HG03342 (cell line): ENCODE data around the gene SP100.
"Not testable (repeated sequence)": the region's sequence is repeated elsewhere in the genome, so short reads cannot be mapped to it uniquely, and the experiment has no call there.

Source experiments
- ATAC-seq: cut with Tn5 transposase; IDR thresholded peaks from one replicate; pipeline ENCODE4 v1.9.1; 2021; ENCODE audit warnings: mild to moderate bottlenecking, moderate library complexity; ENCODE audit not compliant: unreplicated experiment

SP100 gene

GRCh38 chr2:230457073-230457768 lies 41.2 kb downstream of the SP100 start:
- ATAC-seq = no peak

GRCh38 chr2:230457793-230458192 lies 41.8 kb downstream of the SP100 start:
- ATAC-seq = no peak

- no peak for ATAC-seq
Measured at GRCh38 chr2:230459216-230459615, 43.2 kb downstream of the SP100 start.

- no peak for ATAC-seq
Measured at GRCh38 chr2:230471074-230471473, 55.1 kb downstream of the SP100 start.

DNA sequence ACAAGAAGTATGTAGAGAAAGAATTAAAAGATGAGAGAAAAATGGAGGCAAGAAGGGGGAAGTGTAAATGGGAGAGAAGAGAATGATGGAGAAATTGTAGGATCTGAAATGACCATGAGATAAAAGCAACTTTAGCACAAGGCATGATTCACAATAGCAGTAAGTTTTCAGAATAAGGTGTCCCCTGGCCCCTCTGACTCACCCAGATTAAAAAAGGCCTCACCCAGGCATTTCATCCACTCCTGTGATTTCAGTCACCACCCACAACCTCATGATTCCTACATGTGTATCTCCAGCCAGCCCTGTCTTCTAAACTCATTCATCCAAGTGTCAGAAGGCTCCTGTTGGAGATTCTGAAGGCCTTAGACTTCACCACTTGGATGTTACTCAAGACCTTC lies 56.6 kb downstream of the SP100 start:
- ATAC-seq = no peak

DNA sequence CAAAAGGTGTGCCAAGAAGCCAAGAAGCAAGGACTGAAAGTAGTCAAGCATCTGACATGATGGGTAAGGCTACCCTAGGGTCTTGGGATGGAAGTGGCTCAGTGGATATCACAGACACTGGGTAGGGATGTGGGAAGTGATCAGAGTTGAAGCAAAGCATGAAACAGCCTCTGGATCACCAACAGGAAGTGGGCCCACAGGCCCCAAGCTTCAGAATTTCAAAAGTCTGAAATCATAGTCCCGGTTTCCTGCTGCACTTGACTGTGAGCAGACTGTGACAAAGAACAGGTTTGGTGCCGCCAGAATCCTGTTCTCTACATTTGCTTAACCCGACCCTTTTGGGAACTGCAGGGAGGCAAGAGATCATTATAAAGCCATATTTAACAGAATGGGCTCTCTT lies 57.4 kb downstream of the SP100 start:
- ATAC-seq = no peak

DNA sequence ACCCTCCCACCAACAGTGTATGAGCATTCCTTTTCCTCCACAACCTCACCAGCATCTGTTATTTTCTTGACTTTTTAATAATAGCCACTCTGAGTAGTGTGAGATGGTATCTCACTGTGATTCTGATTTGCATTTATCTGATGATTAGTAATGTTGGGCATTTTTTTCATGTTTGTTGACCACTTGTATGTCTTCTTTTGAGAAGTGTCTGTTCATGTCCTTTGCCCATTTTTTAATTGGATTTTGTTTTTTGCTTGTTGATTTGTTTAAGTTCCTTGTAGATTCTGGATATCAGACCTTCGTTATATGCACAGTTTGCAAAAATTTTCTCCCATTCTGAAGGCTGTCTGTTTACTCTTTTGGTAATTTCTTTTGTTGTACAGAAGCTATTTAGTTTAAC lies 59.1 kb downstream of the SP100 start:
- ATAC-seq = no peak

DNA sequence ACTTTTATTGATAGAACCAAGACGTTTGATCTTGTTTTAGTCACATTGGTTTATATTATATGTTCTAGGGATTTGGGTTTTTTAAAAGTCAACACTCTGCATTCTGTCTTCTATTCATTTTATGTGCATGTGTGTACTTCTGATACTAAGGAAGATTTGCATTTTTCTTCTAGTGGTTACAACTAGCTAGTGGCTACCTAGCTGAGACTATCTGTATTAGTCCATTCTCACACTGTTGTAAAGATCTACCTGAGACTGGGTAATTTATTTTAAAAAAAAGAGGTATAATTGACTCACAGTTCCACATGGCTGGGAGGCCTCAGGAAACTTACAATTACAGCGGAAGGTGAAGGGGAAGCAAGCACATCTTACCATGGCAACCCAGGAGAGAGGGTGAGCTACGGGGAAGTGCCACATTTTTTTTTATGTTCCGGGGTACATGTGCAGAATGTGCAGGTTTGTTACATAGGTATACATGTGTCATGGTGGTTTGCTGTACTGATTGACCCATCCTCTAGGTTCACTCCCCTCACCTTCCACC lies 69.9 kb downstream of the SP100 start:
- ATAC-seq = no peak

DNA sequence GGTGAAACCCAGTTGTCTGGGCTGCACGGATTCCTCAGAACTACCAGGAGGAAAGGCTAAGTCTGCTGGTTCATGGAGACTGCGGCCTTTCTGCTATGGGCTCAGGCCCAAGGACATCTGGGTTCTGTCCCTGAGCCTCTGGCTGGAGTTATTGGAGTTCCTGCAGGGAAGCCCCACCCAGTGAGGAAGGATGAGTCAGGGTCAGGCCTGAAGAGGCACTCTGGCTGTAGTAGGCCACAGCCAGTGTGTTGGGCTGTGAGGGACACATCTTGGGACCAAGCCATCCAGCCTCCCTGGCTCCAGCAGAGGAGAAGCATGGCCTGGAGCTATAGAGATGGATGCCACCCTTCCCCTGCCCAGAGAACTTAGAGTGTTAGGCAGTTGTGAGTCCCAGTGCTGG lies 75.2 kb downstream of the SP100 start:
- not testable (repeated sequence) for ATAC-seq

DNA sequence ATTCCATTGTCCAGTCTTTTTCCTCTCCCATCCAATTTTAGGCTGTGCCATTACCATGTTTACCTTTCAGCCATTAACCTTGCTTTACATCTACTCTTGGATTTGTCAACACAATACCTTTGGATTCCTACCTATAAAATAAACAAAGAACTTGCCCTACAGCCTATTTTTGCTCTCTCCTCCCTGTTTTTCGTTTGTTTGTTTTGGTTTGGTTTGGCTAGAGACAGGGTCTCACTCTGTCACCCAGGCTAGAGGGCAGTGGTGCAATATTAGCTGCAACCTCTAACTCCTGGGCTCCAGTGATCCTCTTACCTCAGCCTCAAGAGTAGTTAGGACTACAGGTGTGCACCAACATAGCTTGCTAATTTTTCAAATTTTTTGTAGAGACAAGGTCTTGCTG lies 76.1 kb downstream of the SP100 start:
- ATAC-seq = no peak

GRCh38 chr2:230494980-230495379 lies 79.0 kb downstream of the SP100 start:
- no peak for ATAC-seq

DNA sequence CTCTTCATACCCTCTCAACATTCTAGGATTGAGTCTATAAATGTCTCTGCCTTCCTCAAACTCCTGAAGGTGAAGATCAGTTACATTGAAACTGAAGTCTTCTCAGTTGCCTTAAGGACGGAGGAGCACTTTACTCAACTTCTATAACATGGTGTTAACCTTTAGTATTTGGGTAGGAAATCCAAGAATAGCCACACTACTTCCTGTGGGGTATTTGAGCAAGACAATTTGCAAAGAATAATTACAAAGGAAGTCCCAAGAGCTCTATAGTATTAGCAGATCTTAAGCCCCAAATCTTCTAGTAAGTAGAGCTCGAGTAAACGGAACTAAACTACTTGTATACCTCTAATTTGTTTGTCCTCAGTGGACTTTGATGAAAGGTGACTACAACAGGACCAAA lies 80.9 kb downstream of the SP100 start:
- ATAC-seq = no peak

DNA sequence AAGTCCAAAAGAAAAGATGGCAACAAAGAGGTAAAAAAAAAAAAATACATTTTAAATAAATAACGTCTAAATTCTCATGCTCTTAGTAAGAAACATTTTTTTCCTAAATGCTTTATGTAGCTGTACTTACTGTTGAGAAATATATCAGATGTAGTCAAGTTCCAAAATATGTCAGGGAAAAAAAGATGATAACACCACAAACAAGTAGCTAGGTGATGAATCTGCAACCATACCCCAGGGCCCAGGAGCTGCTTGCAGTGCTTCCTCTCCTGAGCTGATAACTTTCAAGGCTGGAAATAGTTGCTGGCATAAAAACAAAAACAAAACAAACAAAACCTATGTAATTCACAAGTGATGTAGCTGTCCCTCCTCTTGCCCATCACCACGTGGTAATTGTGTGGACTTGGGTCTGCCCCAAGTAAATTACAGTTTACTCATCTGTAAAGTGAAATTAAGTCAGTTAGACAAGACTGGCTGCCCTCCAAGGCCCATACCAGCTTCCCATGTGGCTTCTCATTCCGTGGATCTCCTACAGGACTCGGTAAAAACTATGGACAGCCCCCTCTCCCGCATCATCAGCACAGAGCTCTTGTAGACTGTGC lies 82.6 kb downstream of the SP100 start:
- ATAC-seq = no peak

DNA sequence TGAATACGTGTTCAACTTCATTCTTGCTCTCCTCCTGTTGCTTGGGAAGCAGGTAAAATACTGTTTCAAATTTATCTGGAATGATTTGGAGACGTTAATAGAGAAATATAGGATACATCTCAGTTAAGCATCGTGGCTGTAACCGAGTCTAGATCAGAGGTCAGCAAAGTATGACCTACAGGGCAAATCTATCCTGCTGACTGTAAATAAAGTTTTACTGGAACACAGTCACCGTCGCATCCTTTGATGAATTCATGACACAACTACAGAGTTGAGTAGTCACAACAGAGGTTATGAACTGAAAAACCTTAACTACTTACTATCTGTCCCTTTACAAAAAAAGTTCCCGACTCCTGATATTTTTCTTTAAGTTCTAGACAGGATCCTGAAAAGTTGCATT lies 86.6 kb downstream of the SP100 start:
- no peak for ATAC-seq

GRCh38 chr2:230503798-230504197 lies 87.8 kb downstream of the SP100 start:
- ATAC-seq = no peak

- ATAC-seq = peak; percentile 77
Measured at GRCh38 chr2:230505162-230505561, 89.2 kb downstream of the SP100 start.

GRCh38 chr2:230512955-230513748 lies 97.2 kb downstream of the SP100 start:
- no peak for ATAC-seq

GRCh38 chr2:230520061-230520874 lies 104.3 kb downstream of the SP100 start:
- ATAC-seq = no peak

DNA sequence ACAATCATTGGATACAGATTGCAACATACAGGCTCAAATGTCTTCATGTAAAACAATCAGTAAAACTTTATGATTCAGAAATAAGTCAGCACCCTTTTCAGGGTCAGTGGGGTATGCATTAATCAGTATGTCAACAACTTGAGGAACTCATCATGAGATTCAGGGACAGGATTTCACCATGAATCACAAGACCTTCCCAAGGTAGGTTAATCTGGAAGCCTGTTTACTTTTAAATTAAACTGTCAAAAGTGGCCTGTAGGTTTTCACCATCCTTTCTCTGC lies 104.8 kb downstream of the SP100 start:
- no peak for ATAC-seq

- no peak for ATAC-seq
Measured at GRCh38 chr2:230521386-230521785, 105.4 kb downstream of the SP100 start.

GRCh38 chr2:230525682-230526081 lies 109.7 kb downstream of the SP100 start:
- no peak for ATAC-seq
